Measurements from ENCODE around the gene ABCC2. TPM values are rescaled to one million over a fixed set of nuclear protein-coding genes. Genes with fewer than 3 reads are reported as not detected.
"Not testable (repeated sequence)": the region's sequence is repeated elsewhere in the genome, so short reads cannot be mapped to it uniquely, and the experiment has no call there.

ABCC2 gene
- total RNA-seq = 1 to 10 TPM; 1.2 TPM

DNA sequence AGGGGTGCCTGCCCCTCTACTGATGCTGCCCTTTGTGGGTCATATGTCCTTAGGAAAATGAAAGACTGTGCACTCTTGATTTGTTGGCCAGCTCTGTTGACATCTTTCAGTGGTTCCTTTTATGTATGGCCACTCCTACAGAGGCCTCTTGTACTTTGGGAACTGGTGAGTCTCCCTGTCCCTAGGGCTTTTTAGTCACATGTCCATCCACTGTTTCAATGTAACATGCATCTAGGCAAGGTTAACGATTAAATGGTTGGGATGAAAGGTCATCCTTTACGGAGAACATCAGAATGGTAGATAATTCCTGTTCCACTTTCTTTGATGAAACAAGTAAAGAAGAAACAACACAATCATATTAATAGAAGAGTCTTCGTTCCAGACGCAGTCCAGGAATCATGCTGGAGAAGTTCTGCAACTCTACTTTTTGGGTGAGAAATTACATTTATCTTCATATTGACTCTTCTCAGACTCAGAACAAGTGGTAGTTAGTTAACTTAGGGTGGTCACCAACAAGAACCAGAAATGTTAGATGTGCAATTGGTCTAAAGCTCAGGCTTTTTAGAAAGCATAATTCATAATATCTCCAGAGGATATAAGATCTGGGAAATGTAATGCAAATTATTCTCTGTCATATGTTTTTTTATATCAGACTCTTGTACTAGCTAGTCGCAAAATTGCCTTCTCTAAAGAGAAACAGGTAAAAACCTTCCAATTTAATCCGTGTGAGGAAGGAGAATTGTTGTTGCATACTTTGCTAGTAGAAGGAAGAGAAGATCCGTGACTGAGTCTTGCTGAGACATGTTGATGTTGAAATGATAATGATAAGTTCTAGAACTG lies at the start of gene ABCC2:
ABCC2 (plus strand) TSS at position 194 of the 840 bp plus-strand sequence; CDS start at position 399, 205 bp downstream.
- H3K36me3 Mint-ChIP-seq = peaks cover 0 to 13% of the 10 kb centered on the region in 2 donors
- DNase-seq (ENCODE audit: low spot score in 2 of 2) = no peak
- H3K9me3 Mint-ChIP-seq = no peaks in the 10 kb centered on the region
- no peak within 1 kb of the TSS for H3K27ac Mint-ChIP-seq
- no peak for ATAC-seq

- Mint-ChIP-seq H3K9me3 (no peaks in the 10 kb centered on the region), H3K36me3 (peaks cover 24 to 37% of the 10 kb centered on the region in 2 donors), H3K27ac (no peak overlapping the region)
- DNase-seq (ENCODE audit: low spot score in 2 of 2) (no peak), ATAC-seq (no peak)
Observed at GRCh38 chr10:99733366-99733765, 49.1 kb upstream of the ABCC2 start.

- not testable (repeated sequence) for H3K9me3 Mint-ChIP-seq; DNase-seq (ENCODE audit: low spot score in 2 of 2); H3K27ac Mint-ChIP-seq; ATAC-seq
- H3K36me3 Mint-ChIP-seq = peaks cover 24 to 41% of the 10 kb centered on the region in 2 donors
Observed at GRCh38 chr10:99734111-99734510, 48.3 kb upstream of the ABCC2 start.

GRCh38 chr10:99740260-99740659 lies 42.2 kb upstream of the ABCC2 start:
- H3K36me3 Mint-ChIP-seq = peaks cover 47 to 79% of the 10 kb centered on the region in 2 donors
- no peak for ATAC-seq
- peaks cover 4 to 16% of the 10 kb centered on the region in 2 donors for H3K9me3 Mint-ChIP-seq
- DNase-seq (ENCODE audit: low spot score in 2 of 2) = no peak
- H3K27ac Mint-ChIP-seq = no peak overlapping the region

GRCh38 chr10:99740933-99741559 lies 41.4 kb upstream of the ABCC2 start:
- Mint-ChIP-seq H3K36me3 (peaks cover 47 to 75% of the 10 kb centered on the region in 2 donors), H3K9me3 (peaks cover 4 to 16% of the 10 kb centered on the region in 2 donors), H3K27ac (peak overlapping the region in 1 of 2 donors; percentile 21)
- DNase-seq (ENCODE audit: low spot score in 2 of 2) (no peak), ATAC-seq (no peak)

DNA sequence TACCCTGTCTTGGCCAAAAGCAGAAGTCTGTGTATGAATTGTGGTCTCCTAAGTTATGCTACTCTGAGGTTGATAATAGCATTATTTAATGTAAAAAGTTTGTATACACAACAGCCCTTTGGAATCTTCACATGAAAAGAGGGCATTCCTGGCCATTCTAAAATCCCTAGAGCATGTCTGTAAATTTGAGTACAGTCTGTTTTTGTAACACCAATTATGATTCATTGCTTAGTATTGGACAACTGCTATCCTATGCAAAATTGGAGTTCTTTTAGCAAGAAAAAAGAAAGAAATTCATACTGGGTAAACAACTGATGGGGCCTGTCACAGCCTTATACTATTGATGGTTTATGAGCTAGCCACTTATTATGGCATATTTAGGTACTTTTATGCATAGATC lies 40.2 kb upstream of the ABCC2 start:
- H3K9me3 Mint-ChIP-seq = peaks cover 4 to 16% of the 10 kb centered on the region in 2 donors
- H3K36me3 Mint-ChIP-seq = peaks cover 47 to 63% of the 10 kb centered on the region in 2 donors
- DNase-seq (ENCODE audit: low spot score in 2 of 2) (no peak), ATAC-seq (no peak)
- no peak overlapping the region for H3K27ac Mint-ChIP-seq

GRCh38 chr10:99742701-99743100 lies 39.7 kb upstream of the ABCC2 start:
- no peak for ATAC-seq
- Mint-ChIP-seq H3K36me3 (peaks cover 47 to 58% of the 10 kb centered on the region in 2 donors), H3K9me3 (peaks cover 4 to 16% of the 10 kb centered on the region in 2 donors), H3K27ac (no peak overlapping the region)
- DNase-seq (ENCODE audit: low spot score in 2 of 2) = no peak

GRCh38 chr10:99743841-99744240 lies 38.6 kb upstream of the ABCC2 start:
- no peak for ATAC-seq
- peaks cover 4 to 16% of the 10 kb centered on the region in 2 donors for H3K9me3 Mint-ChIP-seq
- no peak for DNase-seq (ENCODE audit: low spot score in 2 of 2)
- no peak overlapping the region for H3K27ac Mint-ChIP-seq
- H3K36me3 Mint-ChIP-seq = peaks cover 47 to 55% of the 10 kb centered on the region in 2 donors

GRCh38 chr10:99746166-99746565 lies 36.3 kb upstream of the ABCC2 start:
- peaks cover 32 to 33% of the 10 kb centered on the region in 2 donors for H3K36me3 Mint-ChIP-seq
- H3K27ac Mint-ChIP-seq; H3K9me3 Mint-ChIP-seq; ATAC-seq; DNase-seq (ENCODE audit: low spot score in 2 of 2): not testable (repeated sequence)

GRCh38 chr10:99748823-99749451 lies 33.5 kb upstream of the ABCC2 start:
- no peak for DNase-seq (ENCODE audit: low spot score in 2 of 2)
- Mint-ChIP-seq H3K27ac (no peak overlapping the region), H3K36me3 (peaks cover 9 to 18% of the 10 kb centered on the region in 2 donors), H3K9me3 (no peaks in the 10 kb centered on the region)
- ATAC-seq = no peak

DNA sequence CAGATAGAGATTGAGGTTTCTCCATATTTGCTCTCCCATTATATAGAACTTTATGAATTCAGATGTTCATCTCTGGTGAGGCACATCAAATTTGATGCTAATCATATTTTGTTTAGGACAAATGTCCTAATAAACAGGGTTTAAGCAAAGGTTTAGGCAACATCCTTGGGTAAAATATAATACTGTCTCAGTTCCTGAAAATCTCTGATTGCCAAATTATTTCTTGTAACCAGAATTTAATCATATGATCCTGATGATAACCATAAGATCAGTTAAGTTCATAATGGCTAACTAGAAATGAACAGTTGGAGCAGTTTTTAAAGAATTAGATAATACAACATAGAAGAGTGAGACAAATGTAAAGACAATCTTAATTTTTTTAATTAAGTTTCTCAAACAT lies 31.8 kb upstream of the ABCC2 start:
- H3K36me3 Mint-ChIP-seq = peaks cover 4 to 24% of the 10 kb centered on the region in 2 donors
- ATAC-seq (no peak), DNase-seq (ENCODE audit: low spot score in 2 of 2) (no peak)
- no peaks in the 10 kb centered on the region for H3K9me3 Mint-ChIP-seq
- no peak overlapping the region for H3K27ac Mint-ChIP-seq

DNA sequence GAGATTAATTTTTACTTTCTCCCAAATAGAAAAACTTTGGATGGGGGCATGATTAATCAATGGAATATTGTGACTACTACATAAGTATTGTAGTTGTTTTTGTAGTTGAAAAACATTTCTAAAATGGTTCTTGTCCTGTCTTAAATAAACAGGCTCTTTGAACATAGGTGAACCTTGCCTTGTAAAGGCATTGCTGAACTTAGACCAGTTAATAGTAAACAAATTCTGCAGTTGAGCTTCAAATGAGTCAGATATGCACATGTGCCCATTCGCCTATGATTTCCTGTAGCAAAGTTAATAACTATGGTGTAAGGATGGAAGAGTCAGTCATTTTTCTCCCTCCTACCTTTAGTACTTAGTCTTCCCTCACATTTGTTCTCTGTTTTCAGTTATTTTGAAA lies 27.8 kb upstream of the ABCC2 start:
- Mint-ChIP-seq H3K9me3 (no peaks in the 10 kb centered on the region), H3K27ac (no peak overlapping the region), H3K36me3 (peaks cover 20 to 55% of the 10 kb centered on the region in 2 donors)
- ATAC-seq = no peak
- no peak for DNase-seq (ENCODE audit: low spot score in 2 of 2)

DNA sequence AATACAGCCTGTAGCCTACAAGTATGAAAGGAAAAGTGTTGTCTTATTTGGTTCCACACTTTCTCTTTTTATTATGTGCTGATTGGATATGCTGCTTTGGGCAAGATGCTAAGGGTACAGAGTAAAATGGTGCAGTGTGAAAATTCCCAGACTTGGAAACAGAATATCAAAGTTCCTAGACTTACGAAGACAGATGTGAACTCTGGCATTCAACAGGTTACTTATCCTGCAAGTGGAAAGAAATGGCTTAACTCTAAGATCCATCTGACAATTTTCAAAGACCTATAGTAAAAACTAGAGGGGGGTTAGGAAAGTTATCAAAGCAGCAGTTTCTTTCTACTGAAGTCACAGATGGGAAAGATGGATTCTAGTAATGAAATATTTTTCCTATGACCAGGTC lies 26.3 kb upstream of the ABCC2 start:
- Mint-ChIP-seq H3K36me3 (peaks cover 32 to 70% of the 10 kb centered on the region in 2 donors), H3K9me3 (no peaks in the 10 kb centered on the region)
- ATAC-seq = no peak

DNA sequence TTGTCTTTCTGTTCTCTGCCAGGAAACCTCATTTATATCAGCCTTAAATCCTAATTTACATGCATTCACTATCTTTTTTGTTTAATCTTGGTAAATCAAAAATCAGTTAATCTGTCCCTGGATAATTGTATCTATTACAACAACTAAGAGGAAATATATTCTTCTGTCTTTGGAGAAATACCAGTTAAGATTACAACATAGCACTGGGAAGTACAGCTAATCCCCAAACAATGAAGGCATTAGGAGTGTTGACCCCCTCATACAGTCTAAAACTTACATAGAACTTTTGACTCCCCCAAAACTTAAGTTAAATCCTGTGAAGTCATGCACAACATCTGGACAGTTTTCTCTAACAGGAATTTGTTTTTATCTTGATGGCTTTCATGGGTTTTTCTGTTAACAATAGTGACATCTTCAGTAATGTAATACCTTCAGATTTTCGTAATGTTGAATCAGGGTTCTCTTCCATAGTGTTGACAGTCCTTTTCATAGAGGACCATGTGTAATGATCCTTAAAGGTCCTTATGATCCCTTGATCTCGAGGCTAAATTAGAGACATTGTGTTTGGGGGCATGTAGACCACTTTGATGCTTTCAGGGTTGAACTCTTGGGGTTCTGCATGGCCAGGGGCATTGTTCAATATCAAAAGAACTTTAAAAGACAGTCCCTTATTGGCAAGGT lies 24.1 kb upstream of the ABCC2 start:
- no peak for DNase-seq (ENCODE audit: low spot score in 2 of 2)
- Mint-ChIP-seq H3K27ac (no peak overlapping the region), H3K36me3 (peaks cover 47 to 80% of the 10 kb centered on the region in 2 donors), H3K9me3 (peaks cover 0 to 4% of the 10 kb centered on the region in 2 donors)
- ATAC-seq = no peak

More for the DNA sequence above, 26.3 kb upstream of the ABCC2 start:
- no peak overlapping the region for H3K27ac Mint-ChIP-seq
- no peak for DNase-seq (ENCODE audit: low spot score in 2 of 2)

DNA sequence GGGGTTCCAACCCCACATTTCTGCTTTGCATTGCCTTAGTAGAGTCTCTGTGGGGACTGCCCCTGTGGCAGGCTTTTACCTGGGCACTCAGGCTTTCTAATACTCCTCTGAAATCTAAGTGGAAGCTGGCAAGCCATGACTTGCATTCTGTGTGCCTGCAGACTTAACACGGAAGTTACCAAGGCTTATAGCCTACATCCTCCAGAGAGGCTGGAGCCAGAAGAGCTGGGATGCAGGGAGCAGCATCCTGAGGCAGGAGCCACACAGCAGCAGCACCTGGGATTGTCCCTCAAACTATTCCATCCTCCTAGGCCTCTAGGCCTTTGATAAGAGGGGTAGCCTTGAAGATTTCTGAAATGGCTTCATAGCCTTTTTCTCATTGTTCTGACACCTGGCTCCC lies 22.1 kb upstream of the ABCC2 start:
- no peak for ATAC-seq
- H3K9me3 Mint-ChIP-seq = peaks cover 0 to 4% of the 10 kb centered on the region in 2 donors
- H3K36me3 Mint-ChIP-seq = peaks cover 50 to 71% of the 10 kb centered on the region in 2 donors
- no peak for DNase-seq (ENCODE audit: low spot score in 2 of 2)
- peak overlapping the region in 1 of 2 donors; percentile 40 for H3K27ac Mint-ChIP-seq

GRCh38 chr10:99761365-99761764 lies 21.1 kb upstream of the ABCC2 start:
- ATAC-seq (no peak), DNase-seq (ENCODE audit: low spot score in 2 of 2) (no peak)
- peaks cover 50 to 66% of the 10 kb centered on the region in 2 donors for H3K36me3 Mint-ChIP-seq
- H3K9me3 Mint-ChIP-seq = peaks cover 0 to 4% of the 10 kb centered on the region in 2 donors
- peak overlapping the region in 1 of 2 donors; percentile 78 for H3K27ac Mint-ChIP-seq
